Left kidney (tissue), 2 donors: ENCODE results near the gene DRG2. TPM values are rescaled to one million over a fixed set of nuclear protein-coding genes. Genes with fewer than 3 reads are reported as not detected.

ENCODE experiments used
- DNase-seq: peaks from one replicate; pipeline ENCODE4 v3.0.0-alpha.2; 2013
- polyA plus RNA-seq: library from polyadenylated mRNA; unstranded; fragments of 120-200 nt; gene quantifications from one replicate; pipeline ENCODE4 v1.2.1, GENCODE V29; 2013; ENCODE audit not compliant: insufficient read length

The DRG2 gene
- polyA plus RNA-seq, 1 donor, result 37.2 TPM

DNA sequence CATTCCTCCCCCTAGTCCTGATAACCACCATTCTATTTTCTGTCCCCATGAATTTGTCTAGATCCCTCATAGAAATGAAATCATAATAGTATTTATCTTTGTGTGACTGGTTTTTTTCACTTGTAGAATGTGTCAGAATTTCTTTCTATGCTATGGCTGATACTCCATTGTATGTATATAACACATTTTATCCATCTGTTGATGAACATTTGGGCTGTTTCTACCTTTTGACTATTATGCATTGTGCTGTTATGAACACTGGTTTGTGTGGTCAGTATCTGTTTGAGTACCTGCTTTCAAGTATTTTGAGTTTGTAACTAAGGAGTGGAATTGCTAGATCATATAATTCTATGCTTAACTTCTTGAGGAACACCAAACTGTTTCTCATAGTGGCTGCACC lies 16.0 kb upstream of the DRG2 start:
- DNase-seq, result no peak

DNA sequence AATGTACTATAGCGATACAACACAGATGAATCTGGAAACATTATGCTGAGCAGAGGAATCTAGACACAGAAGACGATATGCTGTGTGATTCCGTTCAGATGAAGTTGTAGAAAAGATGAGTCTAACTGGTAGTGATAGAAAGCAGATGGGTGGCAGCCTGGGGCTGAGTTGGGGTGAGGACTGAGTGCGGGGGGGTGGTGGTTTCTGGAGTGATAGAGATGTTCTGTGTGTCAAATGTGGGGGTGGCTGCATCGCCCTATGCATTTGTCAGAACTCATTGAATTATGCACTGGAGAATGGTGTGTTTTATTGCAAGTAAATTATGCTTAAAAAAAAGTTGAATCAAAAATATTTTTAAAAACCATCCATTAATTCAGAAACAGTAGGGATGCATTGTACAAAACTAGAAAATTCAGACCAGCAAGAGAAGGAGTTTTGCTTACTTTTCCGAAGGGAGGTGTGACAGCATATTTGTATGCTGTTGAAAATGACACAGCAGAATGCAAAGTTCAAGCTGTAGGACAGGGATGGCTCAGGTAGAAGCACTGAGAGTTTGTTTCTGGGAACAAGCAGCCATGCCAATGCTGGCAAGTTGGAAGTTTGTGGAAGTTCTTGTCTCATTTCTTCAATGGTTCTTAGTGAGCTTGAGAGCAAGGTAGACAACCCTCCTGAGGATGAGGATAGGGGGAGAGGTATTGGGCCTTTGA lies 13.0 kb upstream of the DRG2 start:
- DNase-seq, result no peak

DNA sequence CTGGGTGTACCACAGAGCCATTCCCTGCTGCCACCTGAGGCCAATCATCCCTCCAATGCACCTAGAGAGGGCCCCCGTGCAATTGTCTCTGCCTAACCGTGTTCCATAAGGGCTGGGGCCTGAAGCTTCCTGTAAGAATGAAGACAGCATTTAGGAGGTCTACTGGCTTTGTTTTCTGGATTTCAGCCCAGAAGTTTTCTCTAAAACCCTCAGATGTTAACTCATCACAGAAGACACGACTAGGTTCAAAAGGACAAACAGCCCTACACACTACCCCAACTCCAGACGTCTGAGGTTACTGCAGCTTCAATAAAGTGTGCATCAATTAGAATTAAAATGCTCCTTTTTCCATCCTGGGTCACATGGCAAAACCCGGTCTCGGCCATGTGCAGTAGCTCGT lies 10.8 kb upstream of the DRG2 start:
- DNase-seq, result no peak

DNA sequence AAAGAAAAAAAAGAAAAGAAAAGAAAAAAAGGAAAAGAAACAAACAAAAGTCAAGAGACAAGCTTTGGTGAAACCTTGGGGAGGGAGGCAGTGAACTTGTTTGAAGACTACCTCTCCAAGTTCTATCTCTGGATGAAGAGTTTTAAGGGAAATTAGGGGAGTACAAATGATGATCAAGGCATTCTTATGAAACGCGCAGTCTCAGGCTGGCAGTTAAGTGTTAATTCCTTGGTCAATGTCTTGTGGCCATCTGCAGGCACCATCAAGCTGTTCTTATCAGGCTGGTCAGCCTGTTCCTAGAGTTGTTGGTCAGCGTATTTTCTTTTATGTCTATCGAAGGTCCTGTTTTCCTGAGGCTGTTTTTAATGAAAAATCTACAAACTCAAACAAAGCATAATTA lies 8.2 kb upstream of the DRG2 start:
- DNase-seq, result no peak

DNA sequence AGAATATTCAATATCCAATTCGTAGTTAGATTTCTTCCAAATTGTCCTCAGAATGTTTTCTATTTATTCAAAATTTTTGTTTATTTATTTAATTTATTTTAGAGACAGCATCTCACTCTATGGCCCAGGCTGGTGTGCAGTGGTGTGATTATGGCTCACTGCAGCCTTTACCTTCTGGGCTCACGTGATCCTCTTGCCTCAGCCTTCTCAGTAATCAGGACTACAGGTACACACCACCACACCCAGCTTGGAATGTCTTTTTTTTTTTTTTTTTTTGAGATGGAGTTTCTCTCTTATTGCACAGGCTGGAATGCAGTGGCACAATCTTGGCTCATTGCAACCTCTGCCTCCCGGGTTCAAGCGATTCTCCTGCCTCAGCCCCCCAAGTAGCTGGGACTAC lies 3.5 kb upstream of the DRG2 start:
- DNase-seq, result no peak

DNA sequence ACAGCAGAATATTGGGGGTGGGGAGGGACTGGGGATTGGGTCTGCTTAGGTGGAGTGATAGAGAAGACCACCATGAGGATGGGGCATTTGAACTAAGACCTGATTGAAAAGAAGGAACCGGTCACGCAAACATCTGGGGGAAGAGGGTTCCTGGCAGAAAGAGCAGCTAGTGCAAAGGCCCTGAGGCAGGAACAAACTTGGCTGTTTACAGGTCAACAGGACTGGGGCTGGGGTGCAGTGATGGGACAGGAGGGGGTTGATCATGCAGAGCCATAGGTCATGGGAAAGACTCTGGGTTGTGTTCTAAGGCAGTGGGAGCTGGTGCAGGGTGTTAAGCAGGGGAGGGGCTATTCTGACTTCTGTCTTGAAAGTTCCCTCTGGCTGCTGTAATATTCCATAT lies 1.9 kb downstream of the DRG2 start:
- no peak for DNase-seq

DNA sequence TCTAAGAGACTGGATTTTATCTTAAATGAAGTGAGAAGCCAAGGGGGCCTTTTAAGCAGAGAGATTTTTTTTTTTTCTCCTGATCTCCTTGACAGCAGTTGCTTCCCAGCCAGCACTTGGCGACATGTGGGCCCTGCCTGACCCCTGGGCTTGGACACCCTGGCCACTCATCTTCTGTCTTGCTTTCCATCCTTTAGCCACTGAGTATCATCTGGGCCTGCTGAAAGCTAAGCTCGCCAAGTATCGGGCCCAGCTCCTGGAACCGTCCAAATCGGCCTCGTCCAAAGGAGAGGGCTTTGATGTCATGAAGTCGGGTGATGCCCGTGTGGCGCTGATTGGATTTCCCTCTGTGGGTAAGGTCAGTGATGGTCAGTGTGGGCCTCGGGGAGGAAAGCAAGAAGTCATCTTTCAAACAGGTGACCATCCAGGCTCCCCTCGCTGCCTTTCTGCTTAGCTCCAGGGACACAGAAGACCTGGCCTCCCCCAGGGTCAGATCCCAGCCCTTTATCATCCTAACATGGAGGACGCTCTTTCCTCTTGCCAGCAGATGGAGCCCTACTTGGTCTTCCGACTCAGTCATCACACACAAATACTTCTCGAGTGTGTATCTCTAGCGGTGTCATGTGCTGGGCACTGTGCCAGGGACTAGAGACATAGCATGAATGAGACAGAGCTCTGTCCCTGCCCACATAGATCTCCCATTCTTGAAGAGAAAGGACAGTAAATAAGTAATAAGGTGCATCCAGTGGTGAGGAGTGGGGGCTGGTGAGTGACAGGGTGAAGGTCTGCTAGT lies 6.1 kb downstream of the DRG2 start:
- no peak for DNase-seq

GRCh38 chr17:18094409-18094807 lies 6.7 kb downstream of the DRG2 start:
- DNase-seq, result no peak

- DNase-seq, result no peak
These were observed 11.8 kb downstream of the DRG2 start for GRCh38 chr17:18099516-18099915.

DNA sequence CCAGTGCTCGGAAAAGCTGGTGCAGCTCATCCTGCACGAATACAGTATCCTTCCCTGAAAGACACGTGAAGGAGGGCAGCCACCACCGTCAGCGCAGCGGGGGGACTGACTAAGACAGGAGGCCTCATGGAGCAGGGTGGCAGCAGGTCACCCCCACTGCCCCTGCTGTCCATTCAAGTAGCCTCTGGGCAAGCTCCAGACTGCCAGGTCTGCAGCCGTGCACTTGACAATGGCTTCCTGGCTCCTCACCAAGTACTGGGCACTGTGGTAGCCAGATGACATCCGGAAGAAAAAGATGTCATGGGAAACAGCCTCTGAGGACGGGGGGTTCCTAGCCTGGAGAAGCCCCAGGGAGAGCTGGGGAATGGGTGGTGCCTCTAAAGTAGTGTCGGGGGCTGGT lies 12.9 kb downstream of the DRG2 start:
- no peak for DNase-seq

GRCh38 chr17:18101828-18102227 lies 14.1 kb downstream of the DRG2 start:
- DNase-seq, result no peak

DNA sequence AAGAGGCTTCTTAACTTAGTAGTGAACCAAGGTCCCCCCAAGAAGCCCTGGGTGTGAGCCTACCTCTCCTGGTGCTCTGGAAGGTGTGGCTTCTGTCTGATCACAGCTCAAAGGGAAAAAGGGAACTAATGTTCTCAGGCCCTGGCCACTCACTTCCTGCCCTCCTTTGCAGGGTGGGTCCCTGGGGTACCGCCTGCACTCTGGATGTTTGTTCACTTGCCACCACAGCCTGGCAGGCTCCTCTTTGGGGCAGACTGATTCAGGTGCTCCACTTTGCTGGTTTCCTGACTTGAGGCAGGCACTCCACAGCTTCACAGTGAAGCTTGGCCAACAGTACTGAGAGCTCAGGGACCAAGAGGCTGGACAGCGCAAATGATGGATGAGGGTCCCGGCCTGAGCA lies 14.9 kb downstream of the DRG2 start:
- no peak for DNase-seq

GRCh38 chr17:18105027-18105426 lies 17.3 kb downstream of the DRG2 start:
- no peak for DNase-seq

DNA sequence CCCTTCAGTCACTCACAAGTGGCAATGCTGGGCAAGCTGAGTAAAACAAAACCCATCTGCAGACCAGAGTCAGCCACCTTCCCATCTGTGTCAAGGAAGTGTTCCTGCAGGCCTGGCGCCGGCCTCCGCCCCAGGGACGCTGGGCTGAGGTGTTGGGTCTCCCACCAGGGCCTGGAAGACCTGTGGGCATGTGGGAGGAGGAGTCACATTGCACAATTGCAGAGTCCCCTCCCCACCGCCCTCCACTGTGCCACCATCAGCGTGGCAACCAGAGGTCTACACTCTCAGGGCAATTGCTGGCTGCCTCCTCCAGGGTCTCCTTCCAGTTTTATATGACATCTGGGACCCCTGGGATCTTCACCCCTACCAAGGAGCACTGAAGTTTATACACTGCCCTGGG lies 17.8 kb downstream of the DRG2 start:
- no peak for DNase-seq

- DNase-seq, result no peak
These were observed 18.5 kb downstream of the DRG2 start for GRCh38 chr17:18106211-18106610.

- no peak for DNase-seq
These were observed 19.5 kb downstream of the DRG2 start for GRCh38 chr17:18107061-18107790.

DNA sequence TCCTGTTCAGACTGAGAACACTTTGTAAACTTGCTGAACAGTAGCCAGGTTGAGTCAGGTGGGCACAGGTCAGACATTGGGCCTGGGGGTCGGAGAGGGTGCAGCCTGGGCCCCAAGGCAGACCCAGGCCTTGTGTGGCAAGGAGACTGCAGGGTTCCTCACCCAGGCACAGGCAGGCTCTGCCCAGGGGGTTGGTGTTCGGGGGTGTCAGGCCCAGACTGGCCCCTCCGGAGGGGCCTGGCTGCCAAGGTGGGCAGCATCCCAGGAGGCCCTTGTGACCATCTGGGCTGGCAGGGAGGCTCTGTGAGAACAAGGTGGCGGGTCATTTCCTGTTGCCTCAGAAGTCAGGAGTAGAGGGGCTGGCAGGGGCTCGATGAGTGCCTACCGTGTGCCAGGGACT lies 20.2 kb downstream of the DRG2 start:
- DNase-seq, result no peak

- no peak for DNase-seq
These were observed 20.9 kb downstream of the DRG2 start, which contains the start of gene MYO15A for GRCh38 chr17:18108401-18109312. Gene MYO15A (plus strand): TSS chr17:18108756. CDS start chr17:18118801, 10,045 bp downstream.

DNA sequence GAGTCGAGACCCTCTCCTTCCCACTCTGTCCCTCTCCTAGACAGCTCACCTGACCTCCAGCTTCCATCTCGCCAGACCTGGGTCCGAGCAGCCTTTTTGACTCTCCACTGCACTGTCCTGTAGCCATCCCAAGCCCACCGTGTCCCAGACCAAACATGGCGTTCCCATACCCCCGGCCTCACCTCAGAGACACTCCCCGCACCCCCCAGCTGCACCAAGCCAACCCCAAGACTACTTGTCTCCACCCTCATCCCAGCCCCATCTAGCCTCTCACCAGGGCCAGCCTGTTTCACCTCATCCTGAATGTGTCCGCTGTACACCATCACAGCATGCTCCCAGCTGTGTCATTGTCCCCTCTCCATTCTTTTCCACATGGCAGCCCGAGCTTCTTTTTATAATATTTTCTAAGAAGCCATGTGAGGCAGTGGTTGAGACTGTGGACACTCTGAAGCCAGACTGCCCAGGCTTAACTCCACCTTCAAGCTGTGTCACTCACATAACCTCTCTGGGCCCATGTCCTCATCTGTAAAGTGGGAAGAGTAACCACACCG lies 22.3 kb downstream of the DRG2 start:
- no peak for DNase-seq

DNA sequence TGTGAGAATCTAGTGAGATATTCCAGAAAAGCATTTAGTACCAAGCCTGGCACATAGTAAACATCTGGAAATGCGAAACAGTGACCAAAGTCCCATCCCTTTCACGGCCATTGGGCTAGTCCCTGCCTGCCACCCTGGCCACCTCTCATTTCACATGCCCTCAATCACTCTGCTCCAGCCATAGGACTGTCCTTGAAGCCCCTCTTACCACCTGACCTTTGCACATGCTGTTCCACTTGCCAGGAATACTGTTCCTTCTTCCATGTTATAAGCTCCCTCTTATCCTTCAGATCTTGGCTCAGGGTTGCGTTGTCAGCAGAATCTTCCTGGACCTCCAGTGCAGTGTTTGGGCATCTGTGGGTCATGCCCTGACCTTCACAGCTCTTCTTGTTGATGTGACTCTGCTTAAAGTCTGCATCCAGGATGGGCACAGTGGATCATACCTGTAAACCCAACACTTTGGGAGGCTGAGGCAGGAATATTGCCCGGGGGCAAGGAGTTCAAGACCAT lies 22.9 kb downstream of the DRG2 start:
- no peak for DNase-seq

GRCh38 chr17:18111330-18111971 lies 23.7 kb downstream of the DRG2 start:
- DNase-seq, result no peak
